HG03354 (cell line): ENCODE measurements around the gene LCOR.
A peak's percentile ranks its signal among the peaks of the same experiment; 100 is the strongest.
"Not testable (repeated sequence)": the region's sequence is repeated elsewhere in the genome, so short reads cannot be mapped to it uniquely, and the experiment has no call there.

Experiments
- ATAC-seq: cut with Tn5 transposase; IDR thresholded peaks from one replicate; pipeline ENCODE4 v1.9.1; 2021; ENCODE audit warnings: mild to moderate bottlenecking; ENCODE audit not compliant: unreplicated experiment, poor library complexity, severe bottlenecking

The LCOR gene

GRCh38 chr10:97020452-97021400 is 188.6 kb downstream of the LCOR start:
- no peak for ATAC-seq

GRCh38 chr10:97022616-97023015 is 190.5 kb downstream of the LCOR start:
- no peak for ATAC-seq

GRCh38 chr10:97023401-97024167 is 191.5 kb downstream of the LCOR start:
- ATAC-seq, result no peak

GRCh38 chr10:97024168-97025073 is 192.3 kb downstream of the LCOR start:
- ATAC-seq, result no peak

- no peak for ATAC-seq
Measured at GRCh38 chr10:97025613-97026242, 193.6 kb downstream of the LCOR start.

GRCh38 chr10:97028126-97028831 is 196.2 kb downstream of the LCOR start:
- ATAC-seq, result no peak

- ATAC-seq, result no peak
Measured at GRCh38 chr10:97028832-97029178, 196.7 kb downstream of the LCOR start.

GRCh38 chr10:97029271-97029670 is 197.2 kb downstream of the LCOR start:
- no peak for ATAC-seq

- ATAC-seq, result no peak
Measured at GRCh38 chr10:97030894-97031293, 198.8 kb downstream of the LCOR start.

- no peak for ATAC-seq
Measured at GRCh38 chr10:97031459-97031858, 199.4 kb downstream of the LCOR start.

GRCh38 chr10:97032624-97033023 is 200.5 kb downstream of the LCOR start:
- ATAC-seq, result no peak

- ATAC-seq, result not testable (repeated sequence)
Measured at GRCh38 chr10:97033841-97034240, 201.7 kb downstream of the LCOR start.

- ATAC-seq, result no peak
Measured at GRCh38 chr10:97034301-97034700, 202.2 kb downstream of the LCOR start.

GRCh38 chr10:97034958-97035769 is 203.1 kb downstream of the LCOR start:
- no peak for ATAC-seq

- ATAC-seq, result peak; percentile 83
Measured at GRCh38 chr10:97037365-97038361, 205.6 kb downstream of the LCOR start.

- no peak for ATAC-seq
Measured at GRCh38 chr10:97038688-97039087, 206.6 kb downstream of the LCOR start.
